ENCODE data around the gene SPEF2.

The SPEF2 gene

GRCh38 chr5:35755966-35756365 is 138.3 kb downstream of the SPEF2 start:
- Histone ChIP-seq H3K9me3 (replicated peaks in 1 of 11) (no peaks in the 10 kb centered on the region), H3K4me3 (no peak overlapping the region), H3K36me3 (no peaks in the 10 kb centered on the region), H3K4me1 (no peaks in the 10 kb centered on the region), H3K27me3 (no peaks in the 10 kb centered on the region), H3K9ac (no peak overlapping the region), H3K27ac (no peak overlapping the region), H4K20me1 (no peaks in the 10 kb centered on the region), H3K4me2 (no peak overlapping the region)
- no peak for TF ChIP-seq Cebpa-rat (IDR thresholded peaks at IDR 0.05)

GRCh38 chr5:35758151-35758724 is 140.6 kb downstream of the SPEF2 start:
- Histone ChIP-seq H3K9me3 (replicated peaks in 1 of 11) (no peaks in the 10 kb centered on the region), H3K9ac (no peak overlapping the region), H3K36me3 (no peaks in the 10 kb centered on the region), H3K4me1 (no peaks in the 10 kb centered on the region), H3K27me3 (no peaks in the 10 kb centered on the region), H3K27ac (no peak overlapping the region), H3K4me2 (no peak overlapping the region), H4K20me1 (no peaks in the 10 kb centered on the region), H3K4me3 (no peak overlapping the region)
- TF ChIP-seq Cebpa-rat (IDR thresholded peaks at IDR 0.05) = no peak

GRCh38 chr5:35761541-35761940 is 143.9 kb downstream of the SPEF2 start:
- Histone ChIP-seq H3K4me2 (no peak overlapping the region), H3K27ac (no peak overlapping the region), H3K27me3 (no peaks in the 10 kb centered on the region), H3K4me1 (no peaks in the 10 kb centered on the region), H3K9me3 (replicated peaks in 1 of 11) (no peaks in the 10 kb centered on the region), H3K9ac (no peak overlapping the region), H3K36me3 (no peaks in the 10 kb centered on the region), H3K4me3 (no peak overlapping the region), H4K20me1 (no peaks in the 10 kb centered on the region)
- TF ChIP-seq Cebpa-rat (IDR thresholded peaks at IDR 0.05) = no peak

- no peaks in the 10 kb centered on the region for H3K9me3 ChIP-seq (replicated peaks in 1 of 11)
- no peak overlapping the region for H3K4me2 ChIP-seq
Observed at GRCh38 chr5:35762368-35762767, 144.7 kb downstream of the SPEF2 start.

GRCh38 chr5:35765921-35766320 is 148.3 kb downstream of the SPEF2 start:
- H3K9me3 ChIP-seq (replicated peaks in 1 of 11) = no peaks in the 10 kb centered on the region
- no peak overlapping the region for H3K27ac ChIP-seq
- no peaks in the 10 kb centered on the region for H3K27me3 ChIP-seq
- H3K4me3 ChIP-seq = no peak overlapping the region
- H4K20me1 ChIP-seq = no peaks in the 10 kb centered on the region
- no peak overlapping the region for H3K4me2 ChIP-seq
- no peaks in the 10 kb centered on the region for H3K36me3 ChIP-seq
- TF ChIP-seq Cebpa-rat (IDR thresholded peaks at IDR 0.05) = no peak
- no peak overlapping the region for H3K9ac ChIP-seq
- no peaks in the 10 kb centered on the region for H3K4me1 ChIP-seq

More at GRCh38 chr5:35762368-35762767, 144.7 kb downstream of the SPEF2 start:
- H3K27ac ChIP-seq = no peak overlapping the region
- H3K4me3 ChIP-seq = no peak overlapping the region
- no peaks in the 10 kb centered on the region for H3K36me3 ChIP-seq
- no peaks in the 10 kb centered on the region for H3K4me1 ChIP-seq
- no peak overlapping the region for H3K9ac ChIP-seq
- no peak for TF ChIP-seq Cebpa-rat (IDR thresholded peaks at IDR 0.05)
- no peaks in the 10 kb centered on the region for H4K20me1 ChIP-seq
- H3K27me3 ChIP-seq = no peaks in the 10 kb centered on the region

DNA sequence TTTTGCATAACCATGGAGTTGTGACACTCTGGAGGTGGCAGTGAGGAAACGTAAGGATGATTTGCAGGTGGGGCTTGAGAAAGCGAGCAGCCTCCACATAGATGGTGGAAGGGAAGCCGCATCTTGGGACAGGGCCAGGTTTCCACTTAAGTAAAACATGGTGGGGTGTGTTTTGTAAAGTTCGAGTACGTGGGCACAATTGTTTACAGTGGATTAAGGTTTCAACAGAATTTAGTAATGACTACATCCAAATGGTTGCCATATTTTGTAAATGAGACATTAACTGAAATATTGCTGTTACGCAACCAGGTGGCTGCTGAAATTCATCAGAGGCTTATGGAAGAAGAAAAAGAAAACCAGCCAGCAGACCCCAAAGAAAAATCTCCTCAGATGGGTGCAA is 153.6 kb downstream of the SPEF2 start:
- no peaks in the 10 kb centered on the region for H3K9me3 ChIP-seq (replicated peaks in 1 of 11)
- H3K4me3 ChIP-seq = no peak overlapping the region
- no peaks in the 10 kb centered on the region for H4K20me1 ChIP-seq
- H3K4me1 ChIP-seq = peaks cover 0 to 4% (median 0%) of the 10 kb centered on the region in 10 experiments; a peak in 1 of 20 replicates
- H3K9ac ChIP-seq = no peak overlapping the region
- peak in 7 of 11 experiments; percentile 24 to 75 (median 45); a peak in 7 of 22 replicates for TF ChIP-seq Cebpa-rat (IDR thresholded peaks at IDR 0.05)
- H3K27ac ChIP-seq = no peak overlapping the region
- H3K36me3 ChIP-seq = no peaks in the 10 kb centered on the region
- H3K27me3 ChIP-seq = no peaks in the 10 kb centered on the region
- H3K4me2 ChIP-seq = no peak overlapping the region

GRCh38 chr5:35771839-35772238 is 154.2 kb downstream of the SPEF2 start:
- Histone ChIP-seq H3K4me3 (no peak overlapping the region), H3K9me3 (replicated peaks in 1 of 11) (no peaks in the 10 kb centered on the region), H4K20me1 (no peaks in the 10 kb centered on the region), H3K36me3 (no peaks in the 10 kb centered on the region), H3K4me2 (no peak overlapping the region), H3K9ac (no peak overlapping the region), H3K27ac (no peak overlapping the region), H3K27me3 (no peaks in the 10 kb centered on the region), H3K4me1 (peaks cover 0 to 4% (median 0%) of the 10 kb centered on the region in 10 experiments; a peak in 2 of 20 replicates)
- TF ChIP-seq Cebpa-rat (IDR thresholded peaks at IDR 0.05) = 0 out of 22 replicates have a peak, but pooled peaks of 1 of the 11 experiments have one; percentile 4

DNA sequence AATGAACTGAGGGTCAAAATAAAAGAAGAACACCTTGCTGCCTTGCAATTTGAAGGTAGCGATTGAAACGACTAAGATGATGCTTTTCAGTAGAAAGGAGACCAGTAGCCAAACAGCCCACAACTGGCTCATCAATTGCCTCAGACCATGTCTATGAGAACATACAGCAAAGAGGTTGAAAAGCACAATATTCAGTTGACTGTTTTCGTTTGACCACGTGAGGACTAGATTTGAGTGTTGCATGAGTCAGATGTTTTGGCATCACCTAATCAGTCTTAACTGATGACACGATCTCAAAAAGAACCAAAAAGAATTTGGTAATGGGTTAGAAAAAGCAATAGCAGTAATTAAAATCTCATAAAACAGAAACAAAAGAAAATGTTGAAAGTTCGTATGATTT is 156.3 kb downstream of the SPEF2 start:
- no peaks in the 10 kb centered on the region for H3K9me3 ChIP-seq (replicated peaks in 1 of 11)
- no peak for TF ChIP-seq Cebpa-rat (IDR thresholded peaks at IDR 0.05)
- no peaks in the 10 kb centered on the region for H3K27me3 ChIP-seq

DNA sequence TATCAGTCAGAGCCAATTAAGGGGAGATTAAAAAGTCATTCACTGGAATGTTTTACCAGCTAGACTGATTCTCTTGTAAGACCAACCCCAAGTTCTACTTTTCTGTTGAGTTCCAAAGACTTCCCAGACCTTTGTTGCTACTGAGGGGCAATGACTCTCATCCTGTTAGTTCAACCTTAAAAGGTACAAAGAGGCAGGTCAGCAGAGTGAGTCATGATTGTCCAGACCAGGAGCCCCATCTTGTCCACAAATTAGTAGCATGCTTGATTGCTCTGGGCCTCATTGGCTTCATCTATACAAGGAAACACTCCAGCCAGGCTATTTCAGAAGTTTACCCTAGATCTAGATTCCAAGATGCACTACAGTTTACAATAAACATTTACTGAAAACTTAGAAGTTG is 159.1 kb downstream of the SPEF2 start:
- Histone ChIP-seq H3K9me3 (replicated peaks in 1 of 11) (no peaks in the 10 kb centered on the region), H3K9ac (no peak overlapping the region), H3K4me1 (peaks cover 6 to 28% (median 17%) of the 10 kb centered on the region in 10 experiments; a peak in 19 of 20 replicates), H4K20me1 (no peaks in the 10 kb centered on the region), H3K27me3 (no peaks in the 10 kb centered on the region), H3K4me3 (no peak overlapping the region), H3K27ac (no peak overlapping the region), H3K36me3 (no peaks in the 10 kb centered on the region), H3K4me2 (no peak overlapping the region)
- no peak for TF ChIP-seq Cebpa-rat (IDR thresholded peaks at IDR 0.05)

More for the DNA sequence above, 156.3 kb downstream of the SPEF2 start:
- H3K9ac ChIP-seq = no peak overlapping the region
- H3K4me2 ChIP-seq = no peak overlapping the region
- H4K20me1 ChIP-seq = no peaks in the 10 kb centered on the region
- H3K36me3 ChIP-seq = no peaks in the 10 kb centered on the region
- peaks cover 0 to 9% (median 0%) of the 10 kb centered on the region in 10 experiments; a peak in 3 of 20 replicates for H3K4me1 ChIP-seq
- H3K27ac ChIP-seq = no peak overlapping the region
- no peak overlapping the region for H3K4me3 ChIP-seq

- Histone ChIP-seq H3K4me3 (no peak overlapping the region), H3K27me3 (no peaks in the 10 kb centered on the region), H3K4me2 (no peak overlapping the region), H3K9ac (no peak overlapping the region), H3K36me3 (no peaks in the 10 kb centered on the region), H3K9me3 (replicated peaks in 1 of 11) (no peaks in the 10 kb centered on the region), H3K27ac (no peak overlapping the region), H3K4me1 (peaks cover 6 to 29% (median 19%) of the 10 kb centered on the region in 10 experiments; a peak in 19 of 20 replicates), H4K20me1 (no peaks in the 10 kb centered on the region)
- TF ChIP-seq Cebpa-rat (IDR thresholded peaks at IDR 0.05) = no peak
Observed at GRCh38 chr5:35777358-35778087, 159.9 kb downstream of the SPEF2 start.

Data from BLaER1 treated with 17β-estradiol and CSF1 and Interleukin-3, amounts not matched to agents 10 nM and 100 nM (cell line).